GM12874 (cell line): ENCODE results near the gene PCDH10.

ENCODE experiments used
- TF ChIP-seq, protein P1 (sequence below): IDR thresholded peaks from 2 replicates; pipeline ENCODE4 v1.5.1; 2011; ENCODE audit warnings: low read depth, mild to moderate bottlenecking, control low read depth, low read length, moderate library complexity; ENCODE audit not compliant: insufficient read depth

PCDH10 gene

DNA sequence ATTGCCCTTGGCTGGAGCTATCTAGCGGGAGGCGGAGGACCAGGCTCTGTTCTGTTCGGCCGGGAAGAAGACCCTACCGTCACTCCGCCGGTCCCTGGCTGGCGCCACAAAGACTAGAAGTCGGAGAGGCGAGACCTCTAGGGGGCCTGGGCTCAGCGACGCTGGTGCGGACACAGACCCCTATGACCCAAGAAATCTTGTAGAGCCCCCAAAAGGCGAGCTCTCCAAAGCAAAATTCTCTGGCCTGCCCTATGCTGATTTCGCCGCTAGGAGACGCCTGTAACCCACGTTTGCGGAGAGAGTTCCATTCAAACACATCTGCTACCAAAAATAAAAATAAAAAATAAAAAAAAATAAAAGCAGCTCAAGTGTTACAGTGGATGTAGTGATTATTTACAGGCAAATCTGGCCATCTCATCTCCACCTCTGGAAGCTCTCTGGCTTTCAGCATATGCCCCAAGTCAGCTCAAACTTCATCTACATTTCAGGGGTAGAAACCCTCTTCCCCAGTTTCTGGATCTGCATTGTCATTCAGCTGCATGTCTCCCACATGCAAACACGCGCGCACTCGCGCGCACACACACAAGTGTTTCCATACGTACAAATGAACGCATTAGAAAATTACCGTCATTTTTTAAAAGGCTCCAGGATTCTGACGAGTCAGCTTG, 2.4 kb upstream of the PCDH10 start:
- TF ChIP-seq, protein P1, sequence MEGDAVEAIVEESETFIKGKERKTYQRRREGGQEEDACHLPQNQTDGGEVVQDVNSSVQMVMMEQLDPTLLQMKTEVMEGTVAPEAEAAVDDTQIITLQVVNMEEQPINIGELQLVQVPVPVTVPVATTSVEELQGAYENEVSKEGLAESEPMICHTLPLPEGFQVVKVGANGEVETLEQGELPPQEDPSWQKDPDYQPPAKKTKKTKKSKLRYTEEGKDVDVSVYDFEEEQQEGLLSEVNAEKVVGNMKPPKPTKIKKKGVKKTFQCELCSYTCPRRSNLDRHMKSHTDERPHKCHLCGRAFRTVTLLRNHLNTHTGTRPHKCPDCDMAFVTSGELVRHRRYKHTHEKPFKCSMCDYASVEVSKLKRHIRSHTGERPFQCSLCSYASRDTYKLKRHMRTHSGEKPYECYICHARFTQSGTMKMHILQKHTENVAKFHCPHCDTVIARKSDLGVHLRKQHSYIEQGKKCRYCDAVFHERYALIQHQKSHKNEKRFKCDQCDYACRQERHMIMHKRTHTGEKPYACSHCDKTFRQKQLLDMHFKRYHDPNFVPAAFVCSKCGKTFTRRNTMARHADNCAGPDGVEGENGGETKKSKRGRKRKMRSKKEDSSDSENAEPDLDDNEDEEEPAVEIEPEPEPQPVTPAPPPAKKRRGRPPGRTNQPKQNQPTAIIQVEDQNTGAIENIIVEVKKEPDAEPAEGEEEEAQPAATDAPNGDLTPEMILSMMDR, result peak; percentile 83

DNA sequence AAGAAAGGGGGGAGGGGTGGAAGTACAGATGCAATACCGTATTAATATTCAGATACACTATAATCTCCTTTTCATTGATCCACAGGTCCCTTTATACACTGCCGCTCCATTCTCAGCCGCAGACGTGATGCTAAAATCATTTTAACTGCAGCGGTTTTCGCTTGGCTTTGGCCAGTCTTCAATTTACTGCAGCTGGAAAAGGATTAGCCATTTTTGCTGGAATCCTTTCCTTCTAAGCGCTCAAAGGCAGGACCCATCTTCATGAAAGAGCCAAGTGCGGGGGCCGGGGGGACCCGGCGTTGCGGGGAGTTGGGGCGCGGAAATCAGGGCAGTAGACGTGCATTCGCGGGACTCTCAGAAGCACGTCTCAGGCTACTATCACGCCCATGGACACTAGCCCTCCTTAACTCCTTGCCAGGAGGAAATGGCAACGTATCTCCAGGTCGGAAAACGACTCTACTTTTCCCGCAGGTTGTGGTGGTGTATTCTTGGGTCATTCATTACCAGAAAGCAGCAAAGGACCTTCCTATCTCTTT, 1.7 kb upstream of the PCDH10 start:
- TF ChIP-seq, protein P1, result no peak

DNA sequence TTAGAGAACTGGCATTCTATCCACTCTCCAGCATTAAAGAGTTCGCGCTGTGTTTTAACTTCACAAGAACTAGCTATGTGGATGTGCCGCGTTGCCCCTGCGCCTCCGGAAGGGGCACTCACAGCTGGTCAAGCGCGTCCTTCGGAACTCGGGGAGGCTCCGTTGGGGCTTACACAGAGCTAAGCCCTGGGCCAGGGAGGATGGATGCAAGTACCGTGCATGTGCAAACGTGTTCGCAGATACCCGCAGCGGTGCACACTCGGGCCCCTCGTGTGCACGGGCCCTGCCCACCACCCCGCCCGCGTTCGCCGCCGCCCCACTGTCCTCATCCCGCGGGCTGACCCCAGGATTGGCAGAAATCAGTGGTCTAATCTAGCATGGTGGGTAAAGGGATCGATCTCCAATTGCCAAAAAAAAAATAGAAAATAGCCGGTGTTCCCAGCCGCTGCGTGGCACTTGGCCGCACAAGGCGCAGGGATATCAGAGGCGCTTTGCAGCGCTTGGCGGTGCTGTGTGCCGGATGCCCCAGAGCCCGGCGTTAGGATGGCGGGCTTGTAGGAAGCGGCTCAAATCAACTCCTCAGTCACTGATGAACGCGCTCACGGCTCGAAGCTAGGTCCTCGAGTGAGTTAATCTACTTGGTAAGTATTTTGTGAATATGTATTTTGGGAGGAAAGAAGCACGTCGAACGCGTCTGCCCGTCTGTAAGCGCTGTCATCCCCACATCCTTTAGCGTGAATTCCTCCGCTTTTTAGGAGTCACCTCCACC, 989 bp upstream of the PCDH10 start:
- TF ChIP-seq, protein P1, result no peak

DNA sequence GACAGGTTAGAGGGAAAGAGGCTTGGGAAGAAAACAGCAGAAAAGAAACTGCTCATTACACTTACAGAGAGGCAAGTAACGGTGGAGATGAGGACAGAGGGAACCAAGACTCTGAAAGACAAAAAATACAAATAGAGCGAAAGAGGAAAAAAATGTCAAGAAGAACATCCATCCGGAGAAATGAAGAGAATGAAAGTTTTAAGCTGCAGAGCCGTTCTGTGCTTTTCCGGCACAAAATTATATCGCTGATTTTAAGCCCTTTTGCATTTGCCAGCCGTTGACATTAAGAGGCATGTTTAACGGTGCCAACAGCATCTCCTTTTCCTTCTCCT, 236 bp downstream of the PCDH10 start:
- TF ChIP-seq, protein P1, result no peak

DNA sequence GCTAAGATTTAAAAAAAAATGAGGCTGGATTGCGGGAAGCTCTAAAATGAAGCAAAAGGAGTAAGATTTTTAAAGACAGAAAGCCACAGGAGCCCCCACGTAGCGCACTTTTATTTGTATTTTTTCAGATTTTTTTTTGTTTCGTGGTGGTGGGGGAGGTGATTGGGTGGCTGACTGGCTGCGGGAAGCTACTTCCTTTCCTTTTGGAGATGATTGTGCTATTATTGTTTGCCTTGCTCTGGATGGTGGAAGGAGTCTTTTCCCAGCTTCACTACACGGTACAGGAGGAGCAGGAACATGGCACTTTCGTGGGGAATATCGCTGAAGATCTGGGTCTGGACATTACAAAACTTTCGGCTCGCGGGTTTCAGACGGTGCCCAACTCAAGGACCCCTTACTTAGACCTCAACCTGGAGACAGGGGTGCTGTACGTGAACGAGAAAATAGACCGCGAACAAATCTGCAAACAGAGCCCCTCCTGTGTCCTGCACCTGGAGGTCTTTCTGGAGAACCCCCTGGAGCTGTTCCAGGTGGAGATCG, 908 bp downstream of the PCDH10 start:
- TF ChIP-seq, protein P1, result no peak

DNA sequence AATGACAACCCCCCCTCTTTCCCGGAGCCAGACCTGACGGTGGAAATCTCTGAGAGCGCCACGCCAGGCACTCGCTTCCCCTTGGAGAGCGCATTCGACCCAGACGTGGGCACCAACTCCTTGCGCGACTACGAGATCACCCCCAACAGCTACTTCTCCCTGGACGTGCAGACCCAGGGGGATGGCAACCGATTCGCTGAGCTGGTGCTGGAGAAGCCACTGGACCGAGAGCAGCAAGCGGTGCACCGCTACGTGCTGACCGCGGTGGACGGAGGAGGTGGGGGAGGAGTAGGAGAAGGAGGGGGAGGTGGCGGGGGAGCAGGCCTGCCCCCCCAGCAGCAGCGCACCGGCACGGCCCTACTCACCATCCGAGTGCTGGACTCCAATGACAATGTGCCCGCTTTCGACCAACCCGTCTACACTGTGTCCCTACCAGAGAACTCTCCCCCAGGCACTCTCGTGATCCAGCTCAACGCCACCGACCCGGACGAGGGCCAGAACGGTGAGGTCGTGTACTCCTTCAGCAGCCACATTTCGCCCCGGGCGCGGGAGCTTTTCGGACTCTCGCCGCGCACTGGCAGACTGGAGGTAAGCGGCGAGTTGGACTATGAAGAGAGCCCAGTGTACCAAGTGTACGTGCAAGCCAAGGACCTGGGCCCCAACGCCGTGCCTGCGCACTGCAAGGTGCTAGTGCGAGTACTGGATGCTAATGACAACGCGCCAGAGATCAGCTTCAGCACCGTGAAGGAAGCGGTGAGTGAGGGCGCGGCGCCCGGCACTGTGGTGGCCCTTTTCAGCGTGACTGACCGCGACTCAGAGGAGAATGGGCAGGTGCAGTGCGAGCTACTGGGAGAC, 1.6 kb downstream of the PCDH10 start:
- TF ChIP-seq, protein P1, result no peak

DNA sequence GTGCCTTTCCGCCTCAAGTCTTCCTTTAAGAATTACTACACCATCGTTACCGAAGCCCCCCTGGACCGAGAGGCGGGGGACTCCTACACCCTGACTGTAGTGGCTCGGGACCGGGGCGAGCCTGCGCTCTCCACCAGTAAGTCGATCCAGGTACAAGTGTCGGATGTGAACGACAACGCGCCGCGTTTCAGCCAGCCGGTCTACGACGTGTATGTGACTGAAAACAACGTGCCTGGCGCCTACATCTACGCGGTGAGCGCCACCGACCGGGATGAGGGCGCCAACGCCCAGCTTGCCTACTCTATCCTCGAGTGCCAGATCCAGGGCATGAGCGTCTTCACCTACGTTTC, 2.2 kb downstream of the PCDH10 start:
- TF ChIP-seq, protein P1, result no peak
